Cardiac muscle cell (in vitro differentiated cells and primary cell): ENCODE results near the gene EN2. TPM values are rescaled to one million over a fixed set of nuclear protein-coding genes. Genes with fewer than 3 reads are reported as not detected.

Experiments used
- DNase-seq, 2 donors: peaks; one replicate each; pipeline versions ENCODE4 v3.0.0 to v3.0.0-alpha.2; 2010 to 2017; ENCODE audit warnings: low read depth in 1 of 2, low spot score in 1 of 2
- H3K27ac ChIP-seq: fragments of 200-600 bp; sonication (generic); 2 replicates; pipeline ENCODE4 v1.5.1; 2016
- H3K27me3 ChIP-seq: fragments of 200-600 bp; sonication (generic); 2 replicates; pipeline ENCODE4 v1.6.0; 2016; ENCODE audit warnings: control low read depth
- H3K36me3 ChIP-seq: fragments of 200-600 bp; sonication (generic); 2 replicates; pipeline ENCODE4 v1.5.1; 2016; ENCODE audit warnings: control low read depth
- H3K4me1 ChIP-seq: fragments of 200-600 bp; sonication (generic); 2 replicates; pipeline ENCODE4 v1.8.1; 2017; ENCODE audit warnings: low read depth, mild to moderate bottlenecking, mixed run types
- H3K4me3 ChIP-seq: fragments of 200-600 bp; sonication (generic); 2 replicates; pipeline ENCODE4 v1.5.1; 2016; ENCODE audit warnings: mild to moderate bottlenecking
- H3K9me3 ChIP-seq: fragments of 200-600 bp; sonication (generic); 2 replicates; pipeline ENCODE4 v1.5.1; 2017; ENCODE audit warnings: low read depth, mild to moderate bottlenecking, control low read depth
- polyA plus RNA-seq: library from polyadenylated mRNA; unstranded; fragments of >200 nt; fragmentation: Nextera tagmentation; extraction: Ambion mirVana; gene quantifications from 2 replicates; pipeline ENCODE4 v1.2.1, GENCODE V29; 2016
- total RNA-seq: library from RNA; depleted of rRNA; stranded (reverse); fragments of >200 nt; gene quantifications from 2 replicates; pipeline ENCODE4 v1.2.3, GENCODE V29; 2016
- TF ChIP-seq, protein P1 (sequence below): IDR thresholded peaks from 2 replicates; pipeline ENCODE4 v1.5.1; 2012; ENCODE audit warnings: low read depth, mild to moderate bottlenecking, low read length

The EN2 gene
- total and polyA plus RNA-seq, 2 experiments from 2014 or later, result not detected

- Histone ChIP-seq H3K4me3 (no peak overlapping the region), H3K27me3 (peaks cover 100% of the 10 kb centered on the region), H3K9me3 (no peaks in the 10 kb centered on the region), H3K27ac (no peak overlapping the region), H3K36me3 (no peaks in the 10 kb centered on the region), H3K4me1 (peaks cover 13% of the 10 kb centered on the region)
- no peak for DNase-seq
- TF ChIP-seq, protein P1, sequence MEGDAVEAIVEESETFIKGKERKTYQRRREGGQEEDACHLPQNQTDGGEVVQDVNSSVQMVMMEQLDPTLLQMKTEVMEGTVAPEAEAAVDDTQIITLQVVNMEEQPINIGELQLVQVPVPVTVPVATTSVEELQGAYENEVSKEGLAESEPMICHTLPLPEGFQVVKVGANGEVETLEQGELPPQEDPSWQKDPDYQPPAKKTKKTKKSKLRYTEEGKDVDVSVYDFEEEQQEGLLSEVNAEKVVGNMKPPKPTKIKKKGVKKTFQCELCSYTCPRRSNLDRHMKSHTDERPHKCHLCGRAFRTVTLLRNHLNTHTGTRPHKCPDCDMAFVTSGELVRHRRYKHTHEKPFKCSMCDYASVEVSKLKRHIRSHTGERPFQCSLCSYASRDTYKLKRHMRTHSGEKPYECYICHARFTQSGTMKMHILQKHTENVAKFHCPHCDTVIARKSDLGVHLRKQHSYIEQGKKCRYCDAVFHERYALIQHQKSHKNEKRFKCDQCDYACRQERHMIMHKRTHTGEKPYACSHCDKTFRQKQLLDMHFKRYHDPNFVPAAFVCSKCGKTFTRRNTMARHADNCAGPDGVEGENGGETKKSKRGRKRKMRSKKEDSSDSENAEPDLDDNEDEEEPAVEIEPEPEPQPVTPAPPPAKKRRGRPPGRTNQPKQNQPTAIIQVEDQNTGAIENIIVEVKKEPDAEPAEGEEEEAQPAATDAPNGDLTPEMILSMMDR, result no peak
Observed at GRCh38 chr7:155469311-155470185, 11.6 kb downstream of the EN2 start.

DNA sequence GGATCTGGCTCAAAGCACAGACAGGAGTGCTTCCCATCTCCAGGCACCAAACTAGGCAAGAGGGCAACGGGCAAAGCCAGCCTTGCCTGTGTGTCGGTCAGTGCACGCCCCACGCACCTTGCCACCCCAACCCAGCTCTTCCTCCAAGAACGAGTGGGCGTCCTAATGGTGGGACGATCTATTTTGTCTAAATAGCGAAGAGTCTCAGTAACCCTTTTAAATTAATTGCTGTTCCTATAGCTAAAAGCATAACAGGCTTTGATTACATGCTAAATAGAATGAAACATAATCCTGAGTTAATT, 12.2 kb downstream of the EN2 start:
- Histone ChIP-seq H3K27ac (no peak overlapping the region), H3K27me3 (peaks cover 100% of the 10 kb centered on the region), H3K4me3 (no peak overlapping the region), H3K9me3 (no peaks in the 10 kb centered on the region), H3K36me3 (no peaks in the 10 kb centered on the region), H3K4me1 (peaks cover 13% of the 10 kb centered on the region)
- no peak for DNase-seq
- TF ChIP-seq, protein P1, result no peak

- Histone ChIP-seq H3K4me3 (no peak overlapping the region), H3K36me3 (no peaks in the 10 kb centered on the region), H3K27me3 (peaks cover 100% of the 10 kb centered on the region), H3K4me1 (peaks cover 13% of the 10 kb centered on the region), H3K27ac (no peak overlapping the region), H3K9me3 (no peaks in the 10 kb centered on the region)
- DNase-seq, result no peak
- TF ChIP-seq, protein P1, result no peak
Observed at GRCh38 chr7:155470686-155471638, 13.0 kb downstream of the EN2 start.

DNA sequence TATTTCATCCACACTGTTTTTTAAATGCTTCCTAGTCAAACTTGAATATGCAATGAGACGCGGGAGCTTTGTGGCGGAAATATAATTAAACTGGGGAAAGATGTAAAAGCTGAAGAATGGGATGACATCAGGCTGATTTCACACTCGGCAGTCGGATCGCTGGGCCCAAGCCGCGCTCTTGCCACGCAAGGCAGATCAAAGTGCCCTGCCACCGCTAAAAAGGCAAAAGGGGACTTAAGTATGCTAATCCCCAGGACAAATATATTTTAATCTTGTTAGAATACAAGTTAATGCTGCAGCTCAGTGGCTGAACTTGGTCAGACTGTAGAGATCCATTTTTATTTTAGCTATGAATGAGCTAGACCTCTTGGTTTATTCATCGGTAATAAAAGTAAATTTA, 13.8 kb downstream of the EN2 start:
- no peak overlapping the region for H3K4me3 ChIP-seq
- TF ChIP-seq, protein P1, result no peak
- DNase-seq, result no peak

DNA sequence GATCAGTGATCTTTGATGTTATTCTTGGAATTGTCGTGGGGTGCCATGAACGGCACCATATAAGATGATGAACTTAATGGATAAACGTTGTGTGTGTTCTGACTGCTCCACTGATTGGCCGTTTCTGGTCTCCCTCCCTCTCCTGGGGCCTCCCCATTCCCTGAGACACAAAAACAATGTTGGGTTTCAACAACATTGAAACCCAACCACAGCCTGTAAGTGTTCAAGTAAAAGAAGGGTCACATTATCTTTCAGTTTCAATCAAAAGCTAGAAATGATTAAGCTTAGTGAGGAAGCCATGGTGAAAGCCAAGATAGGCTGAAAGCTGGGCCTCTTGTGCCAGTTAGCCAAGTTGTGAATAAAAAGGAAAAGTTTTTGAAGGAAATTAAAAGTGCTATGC, 19.5 kb downstream of the EN2 start:
- Histone ChIP-seq H3K27me3 (peaks cover 99% of the 10 kb centered on the region), H3K36me3 (no peaks in the 10 kb centered on the region), H3K27ac (no peak overlapping the region), H3K9me3 (no peaks in the 10 kb centered on the region), H3K4me1 (peaks cover under 1% of the 10 kb centered on the region), H3K4me3 (no peak overlapping the region)
- TF ChIP-seq, protein P1, result no peak
- no peak for DNase-seq

More for the DNA sequence above, 13.8 kb downstream of the EN2 start:
- Histone ChIP-seq H3K9me3 (no peaks in the 10 kb centered on the region), H3K27me3 (peaks cover 100% of the 10 kb centered on the region), H3K27ac (no peak overlapping the region), H3K4me1 (peaks cover 8% of the 10 kb centered on the region), H3K36me3 (no peaks in the 10 kb centered on the region)
